Measurements from ENCODE around the gene ZNF335.
"Not testable (repeated sequence)": the region's sequence is repeated elsewhere in the genome, so short reads cannot be mapped to it uniquely, and the experiment has no call there.

ZNF335 gene

GRCh38 chr20:45933266-45934045, 38.5 kb downstream of the ZNF335 start:
- ChIA-PET POLR2A (interaction anchor here (0.6 to 3.2 kb wide), 16 partner anchors 9 to 119 kb away, joined by 3 to 28 read pairs (median 8); partner anchors contain the start of genes ACOT8, UBE2C and ZSWIM1), CTCF (interaction anchor here (0.6 to 0.8 kb wide), 2 partner anchors 80 to 81 kb away, joined by 3 read pairs; no protein-coding TSS in a partner anchor)
- no peak for TF ChIP-seq ARNT (IDR thresholded peaks at IDR 0.05)
- no peak for TF ChIP-seq L3MBTL2 (conservative IDR thresholded peaks at IDR 0.05)
- TF ChIP-seq SUZ12 (IDR thresholded peaks at IDR 0.05): no peak
- TF ChIP-seq ZNF384 (IDR thresholded peaks at IDR 0.05): no peak
- no peak for TF ChIP-seq ELF4 (IDR thresholded peaks at IDR 0.05)
- TF ChIP-seq FOXM1 (IDR thresholded peaks at IDR 0.05; ENCODE audit: borderline replicate concordance): no peak
- TF ChIP-seq CTBP1 (IDR thresholded peaks at IDR 0.05; ENCODE audit: borderline replicate concordance): no peak
- peak; percentile 63 for DNase-seq (ENCODE audit: extremely low spot score)

- POLR2A ChIA-PET, CTCF ChIA-PET: not testable (repeated sequence)
These were observed 40.3 kb downstream of the ZNF335 start for GRCh38 chr20:45931680-45932079.

GRCh38 chr20:45927071-45927878, 44.7 kb downstream of the ZNF335 start:
- CTCF ChIA-PET: interaction anchor here (0.6 kb wide), 1 partner anchor 37 kb away, joined by 4 read pairs; no protein-coding TSS in a partner anchor
- POLR2A ChIA-PET: interaction anchor here (1.2 to 1.3 kb wide), 2 partner anchors 9 to 47 kb away, joined by 3 to 5 read pairs; partner anchors contain the start of gene ZSWIM1
- no peak for DNase-seq (ENCODE audit: extremely low spot score)
- no peak for TF ChIP-seq TARDBP (IDR thresholded peaks at IDR 0.05)
- TF ChIP-seq NFRKB (IDR thresholded peaks at IDR 0.05): no peak
- TF ChIP-seq ELF4 (IDR thresholded peaks at IDR 0.05): no peak
- TF ChIP-seq HDGF (IDR thresholded peaks at IDR 0.05; ENCODE audit: borderline replicate concordance): no peak
- no peak for TF ChIP-seq SUZ12 (IDR thresholded peaks at IDR 0.05)
- TF ChIP-seq ZNF384 (IDR thresholded peaks at IDR 0.05): no peak
- TF ChIP-seq FOXA1 (IDR thresholded peaks at IDR 0.05): no peak
- no peak for TF ChIP-seq LEF1 (IDR thresholded peaks at IDR 0.05; ENCODE audit: borderline replicate concordance)
- no peak for TF ChIP-seq BHLHE40 (IDR thresholded peaks at IDR 0.05; ENCODE audit: borderline replicate concordance)
- TF ChIP-seq PKNOX1 (IDR thresholded peaks at IDR 0.05): no peak
- no peak for TF ChIP-seq FOXM1 (IDR thresholded peaks at IDR 0.05; ENCODE audit: borderline replicate concordance)
- no peak for TF ChIP-seq CTBP1 (IDR thresholded peaks at IDR 0.05; ENCODE audit: borderline replicate concordance)
- TF ChIP-seq FOXK2 (IDR thresholded peaks at IDR 0.05): no peak
- TF ChIP-seq SP1 (IDR thresholded peaks at IDR 0.05): no peak

More at GRCh38 chr20:45931680-45932079, 40.3 kb downstream of the ZNF335 start:
- DNase-seq (ENCODE audit: extremely low spot score): not testable (repeated sequence)

- CTCF ChIA-PET: no interaction called here
- POLR2A ChIA-PET: interaction anchor here (1.0 to 1.3 kb wide), 2 partner anchors 10 to 22 kb away, joined by 3 read pairs; no protein-coding TSS in a partner anchor
These were observed 45.3 kb downstream of the ZNF335 start for GRCh38 chr20:45926731-45927070.

GRCh38 chr20:45925821-45926506, 46.0 kb downstream of the ZNF335 start:
- DNase-seq (ENCODE audit: extremely low spot score): no peak
- POLR2A ChIA-PET: interaction anchor here (1.0 to 3.2 kb wide), 3 partner anchors 8 to 21 kb away, joined by 3 to 25 read pairs (median 3); partner anchors contain the start of gene PCIF1
- TF ChIP-seq SP1 (IDR thresholded peaks at IDR 0.05): no peak
- TF ChIP-seq L3MBTL2 (conservative IDR thresholded peaks at IDR 0.05): no peak
- TF ChIP-seq BHLHE40 (IDR thresholded peaks at IDR 0.05; ENCODE audit: borderline replicate concordance): no peak
- TF ChIP-seq PKNOX1 (IDR thresholded peaks at IDR 0.05): no peak
- CTCF ChIA-PET: no interaction called here

More at GRCh38 chr20:45926731-45927070, 45.3 kb downstream of the ZNF335 start:
- DNase-seq (ENCODE audit: extremely low spot score): no peak
- TF ChIP-seq ELF4 (IDR thresholded peaks at IDR 0.05): no peak
- no peak for TF ChIP-seq FOXM1 (IDR thresholded peaks at IDR 0.05; ENCODE audit: borderline replicate concordance)
- no peak for TF ChIP-seq BHLHE40 (IDR thresholded peaks at IDR 0.05; ENCODE audit: borderline replicate concordance)
- TF ChIP-seq SUZ12 (IDR thresholded peaks at IDR 0.05): no peak
- no peak for TF ChIP-seq ARNT (IDR thresholded peaks at IDR 0.05)
- TF ChIP-seq TARDBP (IDR thresholded peaks at IDR 0.05): no peak
- no peak for TF ChIP-seq NFRKB (IDR thresholded peaks at IDR 0.05)
- no peak for TF ChIP-seq LEF1 (IDR thresholded peaks at IDR 0.05; ENCODE audit: borderline replicate concordance)
- no peak for TF ChIP-seq L3MBTL2 (conservative IDR thresholded peaks at IDR 0.05)
- TF ChIP-seq FOXA1 (IDR thresholded peaks at IDR 0.05): no peak
- TF ChIP-seq ZNF384 (IDR thresholded peaks at IDR 0.05): no peak
- TF ChIP-seq HDGF (IDR thresholded peaks at IDR 0.05; ENCODE audit: borderline replicate concordance): no peak
- no peak for TF ChIP-seq PKNOX1 (IDR thresholded peaks at IDR 0.05)
- TF ChIP-seq SP1 (IDR thresholded peaks at IDR 0.05): no peak
- no peak for TF ChIP-seq FOXK2 (IDR thresholded peaks at IDR 0.05)
- TF ChIP-seq CTBP1 (IDR thresholded peaks at IDR 0.05; ENCODE audit: borderline replicate concordance): no peak

Measured in HEK293T (cell line).